Neural cell (in vitro differentiated cells): ENCODE data around the gene AGXT. TPM values are rescaled to one million over a fixed set of nuclear protein-coding genes. Genes with fewer than 3 reads are reported as not detected.

Experiments used
- H2AFZ ChIP-seq: fragments of 200-600, 300-800 bp; sonication (generic), shearing (Covaris generic); 2 replicates; pipeline ENCODE4 v1.6.0; 2014; ENCODE audit warnings: low read depth, mild to moderate bottlenecking, antibody characterized with exemption, low read length, moderate library complexity
- H3F3A ChIP-seq: fragments of 200-600 bp; shearing (Covaris generic); 2 replicates; pipeline ENCODE4 v1.6.1; 2016; ENCODE audit warnings: mild to moderate bottlenecking, moderate library complexity, mixed read lengths, antibody characterized with exemption, low read length; ENCODE audit not compliant: insufficient read depth, poor library complexity, severe bottlenecking
- H3K27ac ChIP-seq: fragments of 200-600, 300-800 bp; sonication (generic), shearing (Covaris generic); 2 replicates; pipeline ENCODE4 v1.5.1; 2014; ENCODE audit warnings: mild to moderate bottlenecking, low read length, moderate library complexity
- H3K27me3 ChIP-seq: fragments of 300-800, 200-600 bp; sonication (generic), shearing (Covaris generic); 2 replicates; pipeline ENCODE4 v1.6.0; 2014; ENCODE audit warnings: mild to moderate bottlenecking, low read depth, low read length, moderate library complexity; ENCODE audit not compliant: insufficient read depth
- H3K36me3 ChIP-seq: fragments of 300-800, 200-600 bp; sonication (generic), shearing (Covaris generic); 2 replicates; pipeline ENCODE4 v1.5.1; 2014; ENCODE audit warnings: mild to moderate bottlenecking, antibody characterized with exemption, low read length, moderate library complexity; ENCODE audit not compliant: insufficient read depth
- H3K4me2 ChIP-seq: fragments of 300-800, 200-600 bp; sonication (generic), shearing (Covaris generic); 2 replicates; pipeline ENCODE4 v1.6.0; 2014; ENCODE audit warnings: mild to moderate bottlenecking, low read length
- H3K4me3 ChIP-seq: fragments of 300-800, 200-600 bp; sonication (generic), shearing (Covaris generic); 2 replicates; pipeline ENCODE4 v1.5.1; 2014; ENCODE audit warnings: mild to moderate bottlenecking, low read length, moderate library complexity
- H3K79me2 ChIP-seq: fragments of 200-600 bp; shearing (Covaris generic); replicated peaks from 2 replicates; pipeline ENCODE4 v1.6.0; 2014; ENCODE audit warnings: mild to moderate bottlenecking, low read length, moderate library complexity; ENCODE audit not compliant: insufficient read depth
- H3K9ac ChIP-seq: fragments of 300-800, 200-600 bp; sonication (generic), shearing (Covaris generic); 2 replicates; pipeline ENCODE4 v1.6.1; 2016; ENCODE audit warnings: mild to moderate bottlenecking, low read length, mixed read lengths
- H3K9me2 ChIP-seq: fragments of 200-600 bp; shearing (Covaris generic); 2 replicates; pipeline ENCODE4 v1.6.1; 2016; ENCODE audit warnings: mild to moderate bottlenecking, low read length, mixed read lengths; ENCODE audit not compliant: insufficient read depth
- H3K9me3 ChIP-seq: fragments of 200-600, 300-800 bp; sonication (generic), shearing (Covaris generic); 2 replicates; pipeline ENCODE4 v1.6.1; 2016; ENCODE audit warnings: mild to moderate bottlenecking, mixed run types, low read length, moderate library complexity, mixed read lengths
- H4K20me1 ChIP-seq: fragments of 200-600 bp; shearing (Covaris generic); 2 replicates; pipeline ENCODE4 v1.6.1; 2016; ENCODE audit warnings: mild to moderate bottlenecking, mixed run types; ENCODE audit not compliant: insufficient read depth
- EP300 ChIP-seq: fragments of 450-650 bp; conservative IDR thresholded peaks from 2 replicates; pipeline ENCODE4 v1.6.1; 2014; ENCODE audit warnings: antibody characterized with exemption, mild to moderate bottlenecking, moderate library complexity; ENCODE audit not compliant: poor library complexity, severe bottlenecking
- EZH2 ChIP-seq: fragments of 200-600, 300-800 bp; shearing (Covaris generic), sonication (generic); IDR thresholded peaks from 2 replicates; pipeline ENCODE4 v1.6.1; 2014; ENCODE audit warnings: antibody characterized with exemption, low read length, borderline replicate concordance, mild to moderate bottlenecking; ENCODE audit not compliant: insufficient read depth, poor library complexity, severe bottlenecking
- MXI1 ChIP-seq: fragments of 450-650 bp; conservative IDR thresholded peaks from 2 replicates; pipeline ENCODE4 v1.6.1; 2014; ENCODE audit warnings: antibody characterized with exemption, mild to moderate bottlenecking; ENCODE audit not compliant: poor library complexity, severe bottlenecking
- POLR2AphosphoS5 ChIP-seq: IDR thresholded peaks from 2 replicates; pipeline ENCODE4 v1.6.1; 2012
- RAD21 ChIP-seq: fragments of 450-650 bp; conservative IDR thresholded peaks from 2 replicates; pipeline ENCODE4 v1.6.1; 2014; ENCODE audit warnings: antibody characterized with exemption, mild to moderate bottlenecking, moderate library complexity
- SMC3 ChIP-seq: fragments of 450-650 bp; conservative IDR thresholded peaks from 2 replicates; pipeline ENCODE4 v1.6.1; 2014; ENCODE audit warnings: antibody characterized with exemption, mild to moderate bottlenecking, moderate library complexity; ENCODE audit not compliant: poor library complexity
- TAF1 ChIP-seq: IDR thresholded peaks from 2 replicates; pipeline ENCODE4 v1.6.1; 2012; ENCODE audit warnings: low read depth
- polyA plus RNA-seq: library from polyadenylated mRNA; depleted of rRNA; stranded (reverse); fragments of >200 nt; gene quantifications from 2 replicates; pipeline ENCODE4 v1.2.3, GENCODE V29; 2014
- TF ChIP-seq, protein P1 (sequence below): IDR thresholded peaks from 2 replicates; pipeline ENCODE4 v1.6.1; 2012; ENCODE audit warnings: borderline replicate concordance
- TF ChIP-seq, protein P2 (sequence below): fragments of 450-650 bp; IDR thresholded peaks from 2 replicates; pipeline ENCODE4 v1.5.1; 2014; ENCODE audit warnings: antibody characterized with exemption, mild to moderate bottlenecking, moderate library complexity; ENCODE audit not compliant: poor library complexity, severe bottlenecking

Gene AGXT
- polyA plus RNA-seq, 1 donor from 2014 or later = not detected

- no peak overlapping the region for H3K9ac ChIP-seq
These were observed 36.7 kb downstream of the AGXT start for GRCh38 chr2:240905176-240905781.

DNA sequence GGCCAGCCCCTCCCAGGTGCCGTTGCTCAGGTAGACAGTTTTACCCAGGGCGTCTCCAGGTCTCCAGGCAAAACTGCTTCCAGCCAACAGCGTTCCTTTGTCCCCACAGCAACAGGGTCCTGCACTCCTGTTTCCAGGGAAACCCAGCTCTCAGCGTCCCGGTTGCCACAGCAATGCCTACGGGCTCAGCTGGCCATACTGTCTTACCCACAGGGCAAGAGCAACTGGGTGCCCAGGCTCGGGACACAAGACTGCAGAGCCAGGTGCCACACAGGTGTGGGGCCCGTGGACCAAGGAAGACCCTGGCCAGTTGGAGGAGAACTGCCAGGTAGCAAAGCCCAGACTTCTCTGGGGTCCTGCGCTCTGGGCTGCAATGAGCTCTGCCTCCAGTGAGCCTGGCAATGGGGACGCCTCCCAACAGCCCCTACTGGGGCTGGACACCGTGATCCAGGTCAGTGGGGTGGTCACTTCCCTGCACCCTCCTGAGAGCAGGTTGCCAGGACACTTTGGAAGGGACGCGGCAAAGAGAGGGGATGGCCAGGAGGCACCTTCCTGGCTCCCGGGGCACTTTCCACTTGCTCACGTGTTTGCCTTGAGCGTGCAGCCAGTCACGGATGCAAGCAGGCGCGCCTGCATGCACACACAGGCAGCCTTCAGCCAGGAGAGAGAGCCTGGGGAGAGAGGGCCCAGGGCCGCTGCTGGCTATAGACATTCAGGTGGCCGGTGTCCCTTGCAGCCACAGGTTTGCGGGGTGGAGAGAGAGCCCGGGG is 37.7 kb downstream of the AGXT start, which contains the start of gene CROCC2:
Gene CROCC2, plus strand, starts transcription at position 196 of the 770 bp plus-strand sequence. Its CDS starts 178 bp downstream, at position 374.
- H3K9me3 ChIP-seq = no peaks in the 10 kb centered on the region
- TF ChIP-seq MXI1 (no peak), EP300 (peak; percentile 43)
- TF ChIP-seq, protein P1, sequence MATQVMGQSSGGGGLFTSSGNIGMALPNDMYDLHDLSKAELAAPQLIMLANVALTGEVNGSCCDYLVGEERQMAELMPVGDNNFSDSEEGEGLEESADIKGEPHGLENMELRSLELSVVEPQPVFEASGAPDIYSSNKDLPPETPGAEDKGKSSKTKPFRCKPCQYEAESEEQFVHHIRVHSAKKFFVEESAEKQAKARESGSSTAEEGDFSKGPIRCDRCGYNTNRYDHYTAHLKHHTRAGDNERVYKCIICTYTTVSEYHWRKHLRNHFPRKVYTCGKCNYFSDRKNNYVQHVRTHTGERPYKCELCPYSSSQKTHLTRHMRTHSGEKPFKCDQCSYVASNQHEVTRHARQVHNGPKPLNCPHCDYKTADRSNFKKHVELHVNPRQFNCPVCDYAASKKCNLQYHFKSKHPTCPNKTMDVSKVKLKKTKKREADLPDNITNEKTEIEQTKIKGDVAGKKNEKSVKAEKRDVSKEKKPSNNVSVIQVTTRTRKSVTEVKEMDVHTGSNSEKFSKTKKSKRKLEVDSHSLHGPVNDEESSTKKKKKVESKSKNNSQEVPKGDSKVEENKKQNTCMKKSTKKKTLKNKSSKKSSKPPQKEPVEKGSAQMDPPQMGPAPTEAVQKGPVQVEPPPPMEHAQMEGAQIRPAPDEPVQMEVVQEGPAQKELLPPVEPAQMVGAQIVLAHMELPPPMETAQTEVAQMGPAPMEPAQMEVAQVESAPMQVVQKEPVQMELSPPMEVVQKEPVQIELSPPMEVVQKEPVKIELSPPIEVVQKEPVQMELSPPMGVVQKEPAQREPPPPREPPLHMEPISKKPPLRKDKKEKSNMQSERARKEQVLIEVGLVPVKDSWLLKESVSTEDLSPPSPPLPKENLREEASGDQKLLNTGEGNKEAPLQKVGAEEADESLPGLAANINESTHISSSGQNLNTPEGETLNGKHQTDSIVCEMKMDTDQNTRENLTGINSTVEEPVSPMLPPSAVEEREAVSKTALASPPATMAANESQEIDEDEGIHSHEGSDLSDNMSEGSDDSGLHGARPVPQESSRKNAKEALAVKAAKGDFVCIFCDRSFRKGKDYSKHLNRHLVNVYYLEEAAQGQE = peak; percentile 19
- H3K27me3 ChIP-seq = no peaks in the 10 kb centered on the region
- no peaks in the 10 kb centered on the region for H4K20me1 ChIP-seq
- H3K9me2 ChIP-seq = no peaks in the 10 kb centered on the region
- H3K4me2 ChIP-seq = no peak within 1 kb of the TSS
- no peak within 1 kb of the TSS for H3K27ac ChIP-seq
- H3K9ac ChIP-seq = peak within 1 kb of the TSS; percentile 20
- no peaks in the 10 kb centered on the region for H3F3A ChIP-seq
- H3K79me2 ChIP-seq = no peaks in the 10 kb centered on the region
- H3K36me3 ChIP-seq = no peaks in the 10 kb centered on the region
- no peak within 1 kb of the TSS for H3K4me3 ChIP-seq
- H2AFZ ChIP-seq = no peak within 1 kb of the TSS

More at GRCh38 chr2:240905176-240905781, 36.7 kb downstream of the AGXT start:
- Histone ChIP-seq H3K27me3 (no peaks in the 10 kb centered on the region), H3K4me2 (no peak overlapping the region), H3K79me2 (no peaks in the 10 kb centered on the region), H4K20me1 (no peaks in the 10 kb centered on the region), H3K9me2 (no peaks in the 10 kb centered on the region), H3F3A (no peaks in the 10 kb centered on the region), H3K9me3 (no peaks in the 10 kb centered on the region), H3K27ac (no peak overlapping the region), H3K36me3 (no peaks in the 10 kb centered on the region), H3K4me3 (no peak overlapping the region), H2AFZ (no peak overlapping the region)
- TF ChIP-seq RAD21 (no peak), TAF1 (no peak), MXI1 (no peak), SMC3 (no peak), EZH2 (no peak), POLR2AphosphoS5 (no peak), EP300 (no peak)
- TF ChIP-seq, protein P2, sequence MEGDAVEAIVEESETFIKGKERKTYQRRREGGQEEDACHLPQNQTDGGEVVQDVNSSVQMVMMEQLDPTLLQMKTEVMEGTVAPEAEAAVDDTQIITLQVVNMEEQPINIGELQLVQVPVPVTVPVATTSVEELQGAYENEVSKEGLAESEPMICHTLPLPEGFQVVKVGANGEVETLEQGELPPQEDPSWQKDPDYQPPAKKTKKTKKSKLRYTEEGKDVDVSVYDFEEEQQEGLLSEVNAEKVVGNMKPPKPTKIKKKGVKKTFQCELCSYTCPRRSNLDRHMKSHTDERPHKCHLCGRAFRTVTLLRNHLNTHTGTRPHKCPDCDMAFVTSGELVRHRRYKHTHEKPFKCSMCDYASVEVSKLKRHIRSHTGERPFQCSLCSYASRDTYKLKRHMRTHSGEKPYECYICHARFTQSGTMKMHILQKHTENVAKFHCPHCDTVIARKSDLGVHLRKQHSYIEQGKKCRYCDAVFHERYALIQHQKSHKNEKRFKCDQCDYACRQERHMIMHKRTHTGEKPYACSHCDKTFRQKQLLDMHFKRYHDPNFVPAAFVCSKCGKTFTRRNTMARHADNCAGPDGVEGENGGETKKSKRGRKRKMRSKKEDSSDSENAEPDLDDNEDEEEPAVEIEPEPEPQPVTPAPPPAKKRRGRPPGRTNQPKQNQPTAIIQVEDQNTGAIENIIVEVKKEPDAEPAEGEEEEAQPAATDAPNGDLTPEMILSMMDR = no peak
- TF ChIP-seq, protein P1 = no peak
